Adrenal gland (tissue), 12 donors: ENCODE results near the gene CEP104. TPM values are rescaled to one million over a fixed set of nuclear protein-coding genes. Genes with fewer than 3 reads are reported as not detected.

Experiments
- DNase-seq, 7 donors: peaks; one replicate each; pipeline ENCODE4 v3.0.0-alpha.2; 2019 to 2020
- H3K27ac ChIP-seq, 5 donors: fragments of 200-600 bp; sonication (generic) in 4 of 5; 1 replicate in 3 of 5; 2 replicates in 2 of 5; pipeline versions ENCODE4 v1.5.1 to v1.8.0; 2016 to 2020; ENCODE audit warnings: mild to moderate bottlenecking in 1 of 5
- H3K27me3 ChIP-seq: fragments of 200-600 bp; 2 replicates; pipeline ENCODE4 v1.8.0; 2021
- H3K36me3 ChIP-seq, 2 donors: fragments of 200-600 bp; replicated peaks in 1 of 2; 1 replicate in 1 of 2; 2 replicates in 1 of 2; pipeline versions ENCODE4 v1.5.1 to v1.8.0; 2018 to 2022
- H3K4me1 ChIP-seq, 2 donors: fragments of 200-600 bp; replicated peaks in 1 of 2; 1 replicate in 1 of 2; 2 replicates in 1 of 2; pipeline versions ENCODE4 v1.5.1 to v1.8.0; 2018 to 2021
- H3K4me3 ChIP-seq, 4 donors: fragments of 200-600 bp; sonication (generic) in 3 of 4; one replicate each; pipeline ENCODE4 v1.5.1; 2016 to 2018
- H3K9me3 ChIP-seq, 3 donors: fragments of 200-600 bp; sonication (generic) in 1 of 3; replicated peaks in 1 of 3; 1 replicate in 2 of 3; 2 replicates in 1 of 3; pipeline versions ENCODE4 v1.5.1 to v1.8.0; 2016 to 2021
- POLR2A ChIP-seq, 2 donors: fragments of 450-650 bp; IDR thresholded peaks; one replicate each; pipeline ENCODE4 v1.6.1; 2017; ENCODE audit warnings: antibody characterized with exemption in 2 of 2, mild to moderate bottlenecking in 2 of 2, moderate library complexity in 1 of 2
- WGBS, 4 donors: extraction: QIAGEN DNeasy Blood & Tissue Kit in 2 of 4; methylation state at CpG; one replicate each; pipeline versions ENCODE4 v1.1.5 to v1.1.7; 2013 to 2017; 5-methylcytosine and 5-hydroxymethylcytosine counted together
- intact Hi-C, 2 donors: fragments of 100-400 bp; cut with DNase I; formaldehyde crosslinking; loops; one replicate each; pipeline versions ENCODE4 v1.14.1 to v1.15.0; 2022 to 2023
- polyA plus RNA-seq, 3 donors: library from polyadenylated mRNA; stranded (reverse); fragments of 200-250 nt in 2 of 3; fragments of 350-450 nt in 1 of 3; fragmentation: Illumina TruSeq in 1 of 3; extraction: RNeasy Lipid Tissue Mini Kit (QIAGEN cat#74804) in 1 of 3; gene quantifications; one replicate each; pipeline ENCODE4 v1.2.3, GENCODE V29; 2013 to 2014
- total RNA-seq, 9 donors: library from RNA; depleted of rRNA in 4 of 9; stranded (reverse); fragments of >200 nt in 4 of 9; fragments of 120-200 nt in 1 of 9; fragmentation: NEBNext Ultra II Directional in 1 of 9; extraction: Animal tissue kit (Norgen Biotek cat#: 25700) in 1 of 9; gene quantifications; one replicate each; pipeline versions ENCODE4 v1.1.0 to v1.2.4, GENCODE V29; 2013 to 2023
- TF ChIP-seq, protein P1 (sequence below), 6 experiments: fragments of 450-650 bp in 4 of 6; fragments of 200-600 bp in 2 of 6; sonication (generic) in 1 of 6; IDR thresholded peaks; 1 replicate in 5 of 6; 2 replicates in 1 of 6; pipeline versions ENCODE4 v1.5.1 to v1.8.0; 2016 to 2021; ENCODE audit warnings: antibody characterized with exemption in 6 of 6, mild to moderate bottlenecking in 2 of 6, moderate library complexity in 1 of 6
- donor health status: healthy with polysubstance abuse.
- donor health status: Bipolar disorder and iron deficiency.
- donor health status: DM: yes; HTN: yes; CAD: no.
- donor health status: DM: no; HTN: no; CAD: no.
- donor health status: DM: no; HTN: no; CAD: no.
- donor health status: DM: yes; HTN: yes; CAD: no.

The CEP104 gene
- total and polyA plus RNA-seq, 12 donors, result 13.6 to 80.9 (median 38.1) TPM

DNA sequence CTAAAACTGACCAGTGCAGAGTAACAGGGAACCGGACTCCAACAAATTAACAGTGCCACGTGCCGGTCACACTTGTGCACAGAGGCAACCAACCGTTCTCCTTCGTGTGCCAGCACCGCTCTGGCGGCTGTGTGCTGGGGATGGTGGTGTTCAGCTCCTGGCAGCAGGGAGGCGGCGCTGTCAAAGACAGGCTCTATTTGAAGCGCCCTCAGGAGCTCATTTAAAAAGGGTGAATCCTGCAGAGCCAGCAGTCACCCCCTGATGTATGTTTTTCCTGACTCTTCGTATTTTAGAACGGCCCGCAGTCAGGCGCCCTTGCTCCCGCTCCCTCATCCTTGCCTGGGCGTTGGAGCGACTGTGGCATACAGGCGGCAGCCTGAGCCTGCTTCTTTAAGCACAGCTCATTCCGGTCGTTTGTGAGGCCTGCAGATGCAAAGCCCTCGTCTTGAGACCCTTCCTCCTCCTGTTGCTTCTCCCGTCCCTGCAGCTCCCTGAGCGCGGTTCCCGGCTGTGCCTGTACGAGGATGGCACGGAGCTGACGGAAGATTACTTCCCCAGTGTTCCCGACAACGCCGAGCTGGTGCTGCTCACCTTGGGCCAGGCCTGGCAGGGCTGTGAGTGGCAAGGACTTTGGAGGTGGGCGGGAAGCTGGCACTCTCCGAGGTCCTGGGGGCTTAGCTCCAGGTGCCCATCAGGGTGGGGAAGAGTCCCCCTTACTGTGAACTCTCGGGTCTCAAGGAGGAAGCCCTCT, 1.4 kb upstream of the CEP104 start:
- H3K27me3 ChIP-seq, result no peaks in the 10 kb centered on the region
- intact Hi-C loops, result no loop called here
- peak in 4 of 7 donors; percentile 10 to 59 (median 24) for DNase-seq
- peak overlapping the region in 2 of 4 donors; percentile 63 to 79 for H3K4me3 ChIP-seq
- TF ChIP-seq POLR2A (IDR thresholded peaks at IDR 0.05), result no peak
- TF ChIP-seq, protein P1, sequence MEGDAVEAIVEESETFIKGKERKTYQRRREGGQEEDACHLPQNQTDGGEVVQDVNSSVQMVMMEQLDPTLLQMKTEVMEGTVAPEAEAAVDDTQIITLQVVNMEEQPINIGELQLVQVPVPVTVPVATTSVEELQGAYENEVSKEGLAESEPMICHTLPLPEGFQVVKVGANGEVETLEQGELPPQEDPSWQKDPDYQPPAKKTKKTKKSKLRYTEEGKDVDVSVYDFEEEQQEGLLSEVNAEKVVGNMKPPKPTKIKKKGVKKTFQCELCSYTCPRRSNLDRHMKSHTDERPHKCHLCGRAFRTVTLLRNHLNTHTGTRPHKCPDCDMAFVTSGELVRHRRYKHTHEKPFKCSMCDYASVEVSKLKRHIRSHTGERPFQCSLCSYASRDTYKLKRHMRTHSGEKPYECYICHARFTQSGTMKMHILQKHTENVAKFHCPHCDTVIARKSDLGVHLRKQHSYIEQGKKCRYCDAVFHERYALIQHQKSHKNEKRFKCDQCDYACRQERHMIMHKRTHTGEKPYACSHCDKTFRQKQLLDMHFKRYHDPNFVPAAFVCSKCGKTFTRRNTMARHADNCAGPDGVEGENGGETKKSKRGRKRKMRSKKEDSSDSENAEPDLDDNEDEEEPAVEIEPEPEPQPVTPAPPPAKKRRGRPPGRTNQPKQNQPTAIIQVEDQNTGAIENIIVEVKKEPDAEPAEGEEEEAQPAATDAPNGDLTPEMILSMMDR (IDR thresholded peaks at IDR 0.05), result no peak
- no peaks in the 10 kb centered on the region for H3K36me3 ChIP-seq
- peaks cover 18 to 28% of the 10 kb centered on the region in 2 donors for H3K4me1 ChIP-seq
- 64 to 81% (median 76%) methylated on average over 29 to 34 of the region's 34 CpGs for WGBS, 4 donors
- no peak overlapping the region for H3K27ac ChIP-seq
- no peaks in the 10 kb centered on the region for H3K9me3 ChIP-seq

DNA sequence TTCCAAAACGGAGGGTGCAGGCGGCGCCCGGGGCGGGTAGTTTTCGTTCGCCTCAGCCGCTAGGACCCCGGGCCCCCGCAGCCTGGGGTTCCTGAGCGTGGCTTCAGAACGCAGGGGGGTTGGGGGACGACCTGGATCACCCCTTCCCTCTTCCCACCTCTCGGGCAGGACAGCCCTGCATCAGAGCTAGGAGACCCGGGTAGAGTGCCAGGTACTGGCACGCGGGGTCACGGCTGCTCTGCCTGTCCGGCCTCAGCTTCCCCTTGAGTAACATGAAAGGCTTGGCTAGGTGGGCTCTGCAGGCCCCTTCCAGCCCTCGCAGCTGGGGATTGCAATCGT, 749 bp upstream of the CEP104 start:
- peak overlapping the region in 4 of 5 donors; percentile 54 to 79 (median 68) for H3K27ac ChIP-seq
- no peaks in the 10 kb centered on the region for H3K36me3 ChIP-seq
- H3K4me3 ChIP-seq, result peak overlapping the region; percentile 30 to 79 (median 70)
- H3K4me1 ChIP-seq, result peaks cover 18 to 34% of the 10 kb centered on the region in 2 donors
- DNase-seq, result no peak
- intact Hi-C loops, result no loop called here
- no peak for TF ChIP-seq POLR2A (IDR thresholded peaks at IDR 0.05)
- TF ChIP-seq, protein P1 (IDR thresholded peaks at IDR 0.05), result no peak
- 4 to 12% (median 7%) methylated on average over 9 to 21 of the region's 21 CpGs for WGBS, 4 donors
- H3K9me3 ChIP-seq, result no peaks in the 10 kb centered on the region
- no peaks in the 10 kb centered on the region for H3K27me3 ChIP-seq

DNA sequence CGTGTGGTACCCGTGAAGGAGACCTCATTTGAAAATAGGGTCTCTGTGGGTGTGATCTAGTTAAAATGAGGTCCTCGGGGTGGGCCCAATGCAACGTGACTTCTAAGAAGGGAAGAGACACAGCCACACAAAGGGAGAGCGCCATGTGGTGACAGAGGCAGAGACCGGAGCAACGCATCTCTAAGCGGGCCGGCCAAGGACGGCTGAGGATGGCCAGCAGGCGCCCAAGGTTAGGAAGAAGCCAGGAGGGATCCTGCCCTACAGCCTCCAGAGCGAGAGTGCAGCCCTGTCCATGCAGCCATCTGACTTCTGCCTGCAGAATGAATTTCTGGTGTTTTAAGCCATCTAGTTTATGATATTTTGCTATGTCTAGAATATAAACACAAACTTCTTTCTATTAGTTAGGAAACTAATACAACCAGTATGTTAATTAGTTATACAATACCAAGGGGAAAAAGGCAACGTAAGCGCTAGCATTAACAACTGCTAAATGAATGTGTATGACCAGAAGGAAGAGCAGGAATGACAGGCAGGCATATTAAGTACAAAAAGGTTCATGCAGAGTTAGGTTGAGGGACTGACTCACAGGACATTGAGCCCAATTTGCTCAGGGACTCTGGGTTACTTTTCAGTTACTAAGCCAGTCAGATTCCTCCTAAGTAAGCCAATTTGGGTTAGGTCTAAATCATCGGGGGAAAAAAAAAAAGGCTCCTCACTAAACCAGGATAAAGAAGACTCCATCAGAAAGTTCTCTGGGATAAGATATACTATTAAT, 4.1 kb downstream of the CEP104 start:
- Histone ChIP-seq H3K9me3 (no peaks in the 10 kb centered on the region), H3K27ac (peak overlapping the region in 2 of 5 donors; percentile 46 to 62), H3K4me1 (peaks cover 12 to 33% of the 10 kb centered on the region in 2 donors), H3K36me3 (peaks cover 0 to 21% of the 10 kb centered on the region in 2 donors), H3K4me3 (no peak overlapping the region), H3K27me3 (no peaks in the 10 kb centered on the region)
- DNase-seq, result peak in 5 of 7 donors; percentile 39 to 66 (median 46)
- TF ChIP-seq POLR2A (IDR thresholded peaks at IDR 0.05), result no peak
- TF ChIP-seq, protein P1 (IDR thresholded peaks at IDR 0.05), result no peak
- WGBS, 4 donors, result 44 to 51% (median 47%) methylated on average over 15 of the region's 15 CpGs
- intact Hi-C loops, result no loop called here

DNA sequence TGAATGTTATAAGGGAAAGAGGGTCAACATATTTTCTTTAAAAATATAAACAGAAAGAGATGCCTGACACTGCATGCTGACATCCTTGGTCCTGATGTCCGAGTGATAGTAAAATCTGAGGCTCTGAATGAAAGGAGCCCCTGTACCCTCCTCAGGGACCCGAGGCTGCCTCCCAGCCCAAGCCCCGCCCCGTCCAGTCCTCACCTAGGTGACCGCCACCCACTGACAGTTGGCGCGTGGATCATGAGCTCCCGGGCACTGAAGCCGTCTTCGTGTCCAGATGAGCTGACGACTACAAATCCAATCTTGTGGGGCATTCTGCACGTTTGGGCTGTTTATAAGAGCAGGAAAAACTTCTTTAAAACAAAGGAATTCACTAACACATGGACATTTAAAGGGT, 4.9 kb downstream of the CEP104 start:
- 86 to 91% (median 90%) methylated on average over 9 to 12 of the region's 12 CpGs for WGBS, 4 donors
- H3K27ac ChIP-seq, result peak overlapping the region in 1 of 5 donors; percentile 62
- H3K4me1 ChIP-seq, result peaks cover 11 to 30% of the 10 kb centered on the region in 2 donors
- DNase-seq, result no peak
- H3K27me3 ChIP-seq, result no peaks in the 10 kb centered on the region
- H3K9me3 ChIP-seq, result no peaks in the 10 kb centered on the region
- peaks cover 0 to 26% of the 10 kb centered on the region in 2 donors for H3K36me3 ChIP-seq
- intact Hi-C loops, result no loop called here
- no peak overlapping the region for H3K4me3 ChIP-seq
- TF ChIP-seq POLR2A (IDR thresholded peaks at IDR 0.05), result no peak
- TF ChIP-seq, protein P1 (IDR thresholded peaks at IDR 0.05), result no peak
